Activated CD8-positive, alpha-beta memory T cell treated with anti-CD3 and anti-CD28 coated beads, Interleukin-2, amount 50 U/mL, for 1 hour (primary cell): ENCODE measurements around the gene SPATA13.
"Not testable (repeated sequence)": the region's sequence is repeated elsewhere in the genome, so short reads cannot be mapped to it uniquely, and the experiment has no call there.

Experiments
- DNase-seq: peaks from one replicate; pipeline ENCODE4 v3.0.0-alpha.2; 2020; ENCODE audit errors: extremely low read depth

SPATA13 gene

GRCh38 chr13:24279327-24280110 lies 119.0 kb downstream of the SPATA13 start:
- DNase-seq = no peak

GRCh38 chr13:24280720-24281119 lies 120.2 kb downstream of the SPATA13 start:
- no peak for DNase-seq

GRCh38 chr13:24281188-24282008 lies 120.9 kb downstream of the SPATA13 start:
- no peak for DNase-seq

GRCh38 chr13:24282256-24282655 lies 121.7 kb downstream of the SPATA13 start:
- DNase-seq = no peak

GRCh38 chr13:24284889-24285565 lies 124.5 kb downstream of the SPATA13 start:
- no peak for DNase-seq

- DNase-seq = no peak
Observed at GRCh38 chr13:24286624-24287023, 126.1 kb downstream of the SPATA13 start.

- no peak for DNase-seq
Observed at GRCh38 chr13:24287748-24288287, 127.3 kb downstream of the SPATA13 start.

GRCh38 chr13:24288870-24289269 lies 128.3 kb downstream of the SPATA13 start:
- DNase-seq = no peak

- DNase-seq = no peak
Observed at GRCh38 chr13:24290280-24290932, 129.9 kb downstream of the SPATA13 start.

- DNase-seq = no peak
Observed at GRCh38 chr13:24292481-24292880, 132.0 kb downstream of the SPATA13 start.

GRCh38 chr13:24293746-24294145 lies 133.2 kb downstream of the SPATA13 start:
- DNase-seq = no peak

- no peak for DNase-seq
Observed at GRCh38 chr13:24299488-24300114, 139.1 kb downstream of the SPATA13 start.

- no peak for DNase-seq
Observed at GRCh38 chr13:24301434-24301833, 140.9 kb downstream of the SPATA13 start.

GRCh38 chr13:24301911-24302310 lies 141.4 kb downstream of the SPATA13 start:
- no peak for DNase-seq

- DNase-seq = no peak
Observed at GRCh38 chr13:24304620-24305019, 144.1 kb downstream of the SPATA13 start.

- no peak for DNase-seq
Observed at GRCh38 chr13:24306632-24307031, 146.1 kb downstream of the SPATA13 start.

GRCh38 chr13:24307211-24308067 lies 146.9 kb downstream of the SPATA13 start:
- no peak for DNase-seq

GRCh38 chr13:24308068-24308445 lies 147.5 kb downstream of the SPATA13 start:
- DNase-seq = no peak

- DNase-seq = no peak
Observed at GRCh38 chr13:24308488-24309020, 148.0 kb downstream of the SPATA13 start.

GRCh38 chr13:24309300-24309699 lies 148.8 kb downstream of the SPATA13 start, which contains the start of gene C1QTNF9:
Gene C1QTNF9, plus strand, starts transcription at chr13:24309580. Its CDS starts 6,424 bp downstream, at chr13:24316004.
- not testable (repeated sequence) for DNase-seq
